BE2C (cell line): ENCODE data around the gene MRPL52.
"Not testable (repeated sequence)": the region's sequence is repeated elsewhere in the genome, so short reads cannot be mapped to it uniquely, and the experiment has no call there.

Experiments
- DNase-seq: peaks from one replicate; pipeline ENCODE4 v3.0.0-alpha.2; 2020
- H3K27me3 ChIP-seq: fragments of 250-450 bp; sonication (Bioruptor Pico); 2 replicates; pipeline ENCODE4 v1.5.1; 2020; ENCODE audit warnings: mild to moderate bottlenecking
- H3K36me3 ChIP-seq: fragments of 250-450 bp; sonication (Bioruptor Pico); 2 replicates; pipeline ENCODE4 v1.5.1; 2020; ENCODE audit warnings: mild to moderate bottlenecking
- H3K4me1 ChIP-seq: fragments of 250-450 bp; sonication (Bioruptor Pico); 2 replicates; pipeline ENCODE4 v1.5.1; 2020
- H3K4me3 ChIP-seq: 2 replicates; pipeline ENCODE4 v1.5.1; 2011; ENCODE audit warnings: low read depth, low read length
- H3K9me3 ChIP-seq: fragments of 250-450 bp; sonication (Bioruptor Pico); 2 replicates; pipeline ENCODE4 v1.5.1; 2020
- TF ChIP-seq, protein P1 (sequence below): IDR thresholded peaks from 2 replicates; pipeline ENCODE4 v1.5.1; 2012; ENCODE audit warnings: mild to moderate bottlenecking, low read depth, low read length

Gene MRPL52

DNA sequence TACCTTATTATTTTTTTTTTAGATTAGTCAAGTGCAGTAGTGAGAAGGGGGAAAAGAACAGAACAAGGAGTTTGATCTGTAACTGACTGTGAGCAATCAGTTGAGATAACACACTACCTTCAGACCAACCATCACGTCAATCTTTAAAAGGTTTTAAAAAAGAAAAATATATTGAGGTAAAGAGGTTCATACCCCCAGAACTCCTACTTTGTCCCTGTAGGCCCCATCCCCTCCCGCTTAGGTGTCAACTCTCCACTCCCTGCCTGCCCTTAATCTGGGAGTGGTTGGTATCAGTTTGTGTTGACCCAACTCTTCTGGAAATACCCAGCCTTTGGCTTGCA, 22.9 kb downstream of the MRPL52 start:
- H3K4me1 ChIP-seq, result no peaks in the 10 kb centered on the region
- H3K4me3 ChIP-seq, result no peak overlapping the region

GRCh38 chr14:22852940-22853767, 23.5 kb downstream of the MRPL52 start:
- H3K4me1 ChIP-seq, result no peaks in the 10 kb centered on the region
- no peaks in the 10 kb centered on the region for H3K9me3 ChIP-seq
- no peaks in the 10 kb centered on the region for H3K36me3 ChIP-seq
- TF ChIP-seq, protein P1, sequence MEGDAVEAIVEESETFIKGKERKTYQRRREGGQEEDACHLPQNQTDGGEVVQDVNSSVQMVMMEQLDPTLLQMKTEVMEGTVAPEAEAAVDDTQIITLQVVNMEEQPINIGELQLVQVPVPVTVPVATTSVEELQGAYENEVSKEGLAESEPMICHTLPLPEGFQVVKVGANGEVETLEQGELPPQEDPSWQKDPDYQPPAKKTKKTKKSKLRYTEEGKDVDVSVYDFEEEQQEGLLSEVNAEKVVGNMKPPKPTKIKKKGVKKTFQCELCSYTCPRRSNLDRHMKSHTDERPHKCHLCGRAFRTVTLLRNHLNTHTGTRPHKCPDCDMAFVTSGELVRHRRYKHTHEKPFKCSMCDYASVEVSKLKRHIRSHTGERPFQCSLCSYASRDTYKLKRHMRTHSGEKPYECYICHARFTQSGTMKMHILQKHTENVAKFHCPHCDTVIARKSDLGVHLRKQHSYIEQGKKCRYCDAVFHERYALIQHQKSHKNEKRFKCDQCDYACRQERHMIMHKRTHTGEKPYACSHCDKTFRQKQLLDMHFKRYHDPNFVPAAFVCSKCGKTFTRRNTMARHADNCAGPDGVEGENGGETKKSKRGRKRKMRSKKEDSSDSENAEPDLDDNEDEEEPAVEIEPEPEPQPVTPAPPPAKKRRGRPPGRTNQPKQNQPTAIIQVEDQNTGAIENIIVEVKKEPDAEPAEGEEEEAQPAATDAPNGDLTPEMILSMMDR, result peak; percentile 94
- peak overlapping the region; percentile 72 for H3K4me3 ChIP-seq
- peak; percentile 87 for DNase-seq
- no peaks in the 10 kb centered on the region for H3K27me3 ChIP-seq

More for the DNA sequence above, 22.9 kb downstream of the MRPL52 start:
- TF ChIP-seq, protein P1, result no peak
- no peak for DNase-seq
- no peaks in the 10 kb centered on the region for H3K27me3 ChIP-seq
- H3K9me3 ChIP-seq, result no peaks in the 10 kb centered on the region
- no peaks in the 10 kb centered on the region for H3K36me3 ChIP-seq

- H3K9me3 ChIP-seq, result not testable (repeated sequence)
Measured at GRCh38 chr14:22854296-22854695, 24.6 kb downstream of the MRPL52 start.

DNA sequence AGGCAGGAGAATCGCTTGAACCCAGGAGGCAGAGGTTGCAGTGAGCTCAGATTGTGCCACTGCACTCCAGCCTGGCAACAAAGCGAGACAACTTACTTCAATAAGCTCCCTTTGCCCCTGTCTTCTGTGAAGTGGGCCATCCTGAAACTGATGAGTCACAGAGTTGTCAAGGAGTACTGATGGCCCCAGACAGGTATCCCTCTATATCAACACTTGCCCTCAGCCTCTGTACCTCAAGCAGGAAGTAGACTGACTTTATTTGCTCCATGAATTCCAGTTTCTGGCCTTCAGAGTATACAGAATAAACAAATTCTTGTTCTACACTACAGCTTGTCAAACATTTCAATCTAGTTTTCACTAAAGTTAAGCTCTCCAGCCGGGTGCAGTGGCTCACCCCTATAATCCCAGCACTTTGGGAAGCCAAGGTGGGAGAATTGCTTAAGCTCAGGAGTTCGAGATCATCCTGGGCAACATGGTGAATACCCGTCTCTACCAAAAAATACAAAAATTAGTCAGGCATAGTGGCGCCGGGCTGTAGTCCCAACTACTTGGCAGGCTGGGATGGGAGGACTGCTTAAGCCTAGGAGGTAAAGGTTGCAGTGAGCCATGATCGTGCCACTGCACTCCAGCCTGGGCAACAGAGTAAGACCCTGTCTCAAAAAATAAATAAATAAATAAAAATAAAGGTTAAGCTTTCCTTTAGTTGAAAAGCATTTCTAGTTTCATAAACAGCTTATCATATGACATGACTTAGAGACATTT, 25.5 kb downstream of the MRPL52 start:
- no peaks in the 10 kb centered on the region for H3K27me3 ChIP-seq
- no peaks in the 10 kb centered on the region for H3K9me3 ChIP-seq
- TF ChIP-seq, protein P1, result no peak
- no peak overlapping the region for H3K4me3 ChIP-seq
- no peaks in the 10 kb centered on the region for H3K36me3 ChIP-seq
- no peak for DNase-seq
- H3K4me1 ChIP-seq, result no peaks in the 10 kb centered on the region

More at GRCh38 chr14:22854296-22854695, 24.6 kb downstream of the MRPL52 start:
- not testable (repeated sequence) for H3K4me3 ChIP-seq, H3K27me3 ChIP-seq, H3K4me1 ChIP-seq, DNase-seq, H3K36me3 ChIP-seq

DNA sequence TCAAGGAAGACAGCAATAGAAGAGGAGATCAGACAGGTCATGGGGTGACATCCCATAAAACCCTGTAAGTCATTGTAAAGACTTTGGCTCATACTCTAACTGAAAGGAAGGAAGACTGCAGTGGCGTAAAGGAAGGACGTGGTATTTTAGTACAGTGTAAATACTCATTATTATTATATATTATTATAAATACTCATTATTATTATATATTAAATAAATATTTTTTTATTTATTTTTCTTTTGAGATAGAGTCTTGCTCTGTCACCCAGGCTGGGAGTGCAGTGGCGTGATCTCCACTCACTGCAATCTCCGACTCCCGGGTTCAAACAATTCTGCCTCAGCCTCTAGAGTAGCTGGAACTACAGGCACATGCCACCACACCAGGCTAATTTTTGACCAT, 26.7 kb downstream of the MRPL52 start:
- TF ChIP-seq, protein P1, result no peak
- H3K4me1 ChIP-seq, result no peaks in the 10 kb centered on the region
- no peaks in the 10 kb centered on the region for H3K9me3 ChIP-seq
- H3K27me3 ChIP-seq, result no peaks in the 10 kb centered on the region
- no peak overlapping the region for H3K4me3 ChIP-seq
- H3K36me3 ChIP-seq, result no peaks in the 10 kb centered on the region
- no peak for DNase-seq

GRCh38 chr14:22860377-22860776, 30.7 kb downstream of the MRPL52 start:
- not testable (repeated sequence) for DNase-seq

GRCh38 chr14:22861651-22862050, 32.0 kb downstream of the MRPL52 start:
- TF ChIP-seq, protein P1, result no peak
- Histone ChIP-seq H3K36me3 (no peaks in the 10 kb centered on the region), H3K4me3 (no peak overlapping the region), H3K4me1 (no peaks in the 10 kb centered on the region), H3K27me3 (no peaks in the 10 kb centered on the region), H3K9me3 (no peaks in the 10 kb centered on the region)
- no peak for DNase-seq

More at GRCh38 chr14:22860377-22860776, 30.7 kb downstream of the MRPL52 start:
- not testable (repeated sequence) for H3K9me3 ChIP-seq, H3K27me3 ChIP-seq, H3K4me1 ChIP-seq, H3K36me3 ChIP-seq, H3K4me3 ChIP-seq
